Keratinocyte (primary cell): ENCODE data around the gene ATN1.

ENCODE experiments used
- EZH2 ChIP-seq: IDR thresholded peaks from one replicate; pipeline ENCODE4 v1.6.1; 2012; ENCODE audit warnings: inconsistent platforms, mild to moderate bottlenecking, low read length, moderate library complexity
- TF ChIP-seq, protein P1 (sequence below), 3 experiments: IDR thresholded peaks in 1 of 3; conservative IDR thresholded peaks in 1 of 3; optimal IDR thresholded peaks in 1 of 3; 2 replicates in 2 of 3; 3 replicates in 1 of 3; pipeline versions ENCODE3 to v1.5.1; 2011; ENCODE audit warnings: low read length in 3 of 3, mild to moderate bottlenecking in 3 of 3, moderate library complexity in 2 of 3, control low read depth in 1 of 3, inconsistent platforms in 1 of 3; ENCODE audit not compliant: insufficient read depth in 2 of 3; ENCODE audit errors: extremely low read depth in 1 of 3

DNA sequence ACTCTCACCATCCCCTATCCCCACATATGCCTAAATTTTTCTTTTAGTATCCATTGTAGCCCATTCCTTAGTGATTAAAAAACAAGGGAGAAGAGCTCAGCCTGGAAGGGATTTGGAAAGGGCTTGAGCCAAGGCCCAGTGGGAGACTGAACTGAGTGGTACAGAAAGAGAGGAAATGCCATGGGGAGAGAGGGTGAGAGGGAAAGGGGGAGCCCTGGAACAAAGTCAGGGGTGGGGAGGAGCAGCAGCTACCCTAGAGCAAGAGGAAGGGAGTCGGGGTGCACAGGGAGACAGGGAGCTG is 2.6 kb upstream of the ATN1 start:
- TF ChIP-seq, protein P1, sequence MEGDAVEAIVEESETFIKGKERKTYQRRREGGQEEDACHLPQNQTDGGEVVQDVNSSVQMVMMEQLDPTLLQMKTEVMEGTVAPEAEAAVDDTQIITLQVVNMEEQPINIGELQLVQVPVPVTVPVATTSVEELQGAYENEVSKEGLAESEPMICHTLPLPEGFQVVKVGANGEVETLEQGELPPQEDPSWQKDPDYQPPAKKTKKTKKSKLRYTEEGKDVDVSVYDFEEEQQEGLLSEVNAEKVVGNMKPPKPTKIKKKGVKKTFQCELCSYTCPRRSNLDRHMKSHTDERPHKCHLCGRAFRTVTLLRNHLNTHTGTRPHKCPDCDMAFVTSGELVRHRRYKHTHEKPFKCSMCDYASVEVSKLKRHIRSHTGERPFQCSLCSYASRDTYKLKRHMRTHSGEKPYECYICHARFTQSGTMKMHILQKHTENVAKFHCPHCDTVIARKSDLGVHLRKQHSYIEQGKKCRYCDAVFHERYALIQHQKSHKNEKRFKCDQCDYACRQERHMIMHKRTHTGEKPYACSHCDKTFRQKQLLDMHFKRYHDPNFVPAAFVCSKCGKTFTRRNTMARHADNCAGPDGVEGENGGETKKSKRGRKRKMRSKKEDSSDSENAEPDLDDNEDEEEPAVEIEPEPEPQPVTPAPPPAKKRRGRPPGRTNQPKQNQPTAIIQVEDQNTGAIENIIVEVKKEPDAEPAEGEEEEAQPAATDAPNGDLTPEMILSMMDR (optimal IDR thresholded peaks at IDR 0.05 in 1 of 3, IDR thresholded peaks at IDR 0.05 in 1 of 3, conservative IDR thresholded peaks at IDR 0.05 in 1 of 3; ENCODE audit: extremely low read depth in 1 of 3, insufficient read depth in 2 of 3, low read length in 3 of 3): no peak
- TF ChIP-seq EZH2: no peak
